ENCODE measurements around the gene BRIP1.
"Not testable (repeated sequence)": the region's sequence is repeated elsewhere in the genome, so short reads cannot be mapped to it uniquely, and the experiment has no call there.

The BRIP1 gene

DNA sequence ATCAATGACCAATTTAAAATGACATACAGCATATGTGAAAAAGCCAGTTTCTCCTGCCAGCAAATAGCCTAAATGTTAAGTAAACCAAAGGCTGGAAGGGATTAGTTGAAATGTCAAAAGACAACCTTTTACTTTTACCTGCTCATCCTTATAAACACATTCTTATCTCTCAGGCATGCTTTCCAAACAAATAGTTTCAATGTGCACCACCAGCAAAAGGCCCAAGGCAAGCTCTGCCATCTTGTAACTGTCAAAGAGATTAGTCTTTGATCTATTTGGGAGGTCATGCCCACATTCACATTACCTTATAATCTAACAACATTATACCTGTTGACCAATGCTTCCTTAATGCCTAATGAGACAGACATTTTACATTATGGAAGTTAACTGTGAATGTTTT is 140.1 kb downstream of the BRIP1 start:
- DNase-seq = no peak

DNA sequence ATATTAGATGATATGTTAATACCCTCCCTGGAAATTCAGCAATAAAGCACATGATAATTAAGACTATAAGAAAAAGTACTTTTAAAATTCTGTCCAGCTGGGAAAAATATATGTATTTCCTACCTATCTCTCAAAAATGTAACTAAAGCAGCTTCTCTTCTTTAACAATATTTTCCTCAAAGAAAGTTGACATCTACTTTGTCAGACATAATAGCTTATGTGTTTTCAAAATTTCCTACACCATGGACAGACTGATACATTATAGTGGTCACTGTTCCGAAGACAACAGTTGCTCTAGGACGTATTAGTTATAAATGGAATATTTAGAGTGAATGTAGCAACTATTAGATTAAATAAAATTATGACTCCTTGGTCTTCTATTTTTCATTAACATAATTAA is 140.9 kb downstream of the BRIP1 start:
- no peak for DNase-seq

DNA sequence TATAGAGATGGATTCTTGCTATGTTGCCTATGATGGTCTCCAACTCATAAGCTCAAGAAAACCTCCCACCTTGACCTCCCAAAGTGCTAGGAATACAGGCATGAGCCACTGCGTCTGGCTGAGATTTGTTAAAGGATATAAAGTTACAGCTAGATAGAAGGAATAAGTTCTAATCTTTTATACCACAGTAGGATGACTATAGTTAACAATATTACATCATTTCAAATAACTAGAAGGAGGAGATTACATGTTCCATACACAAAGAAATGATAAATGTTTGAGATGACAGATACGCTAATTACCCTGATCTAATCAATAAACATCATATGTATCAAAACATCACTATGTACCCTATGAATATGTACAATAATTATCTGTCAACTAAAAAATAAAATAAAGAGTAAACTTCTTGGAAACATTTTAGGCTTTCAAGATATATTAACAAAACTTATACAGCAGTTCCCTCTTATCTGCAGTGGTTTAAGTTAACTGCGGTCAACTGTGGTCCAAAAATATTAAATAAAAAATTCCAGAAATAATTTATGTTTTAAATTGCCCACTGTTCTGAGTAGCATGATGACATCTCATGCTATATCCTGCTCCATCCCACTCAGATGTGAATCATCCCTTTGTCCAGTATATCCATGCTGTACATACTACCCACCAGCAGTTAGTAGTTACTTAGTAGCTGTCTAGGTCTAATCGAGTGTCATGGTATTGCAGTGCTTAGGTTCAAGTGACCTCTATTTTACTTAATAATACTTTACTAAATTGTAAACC is 143.1 kb downstream of the BRIP1 start:
- DNase-seq = no peak

DNA sequence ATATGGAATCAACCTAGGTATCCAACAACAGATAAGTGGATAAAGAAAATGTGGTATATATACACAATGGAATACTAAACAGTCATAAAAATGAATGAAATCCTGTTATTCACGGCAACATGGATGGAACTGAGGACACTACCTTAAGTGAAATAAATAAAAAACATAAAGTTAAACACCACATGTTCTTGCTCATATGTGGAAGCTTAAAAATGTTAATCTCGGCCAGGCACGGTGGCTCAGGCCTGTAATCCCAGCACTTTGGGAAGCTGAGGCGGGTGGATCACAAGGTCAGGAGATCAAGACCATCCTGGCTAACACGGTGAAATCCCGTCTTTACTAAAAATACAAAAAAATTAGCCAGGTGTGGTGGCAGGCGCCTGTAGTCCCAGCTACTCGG is 144.1 kb downstream of the BRIP1 start:
- DNase-seq = not testable (repeated sequence)

DNA sequence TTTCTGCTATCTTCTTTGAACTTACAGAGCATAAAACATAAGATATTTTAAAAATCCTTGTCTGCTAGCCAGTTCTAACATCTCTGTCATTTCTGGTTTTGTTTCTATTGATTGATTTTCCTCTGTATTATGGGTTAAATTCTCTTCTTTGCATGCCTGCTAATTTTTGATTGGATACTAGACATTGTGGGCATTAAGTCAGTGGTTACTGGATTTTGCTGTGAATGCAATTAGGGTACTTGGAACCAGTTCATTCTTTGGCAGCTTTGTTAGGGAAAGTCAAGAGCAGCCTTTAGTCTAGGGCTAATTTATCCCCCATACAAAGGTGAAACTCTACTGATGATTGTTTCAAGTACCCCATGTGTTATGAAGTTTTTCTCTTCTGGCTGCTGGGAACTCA is 145.3 kb downstream of the BRIP1 start:
- no peak for DNase-seq

DNA sequence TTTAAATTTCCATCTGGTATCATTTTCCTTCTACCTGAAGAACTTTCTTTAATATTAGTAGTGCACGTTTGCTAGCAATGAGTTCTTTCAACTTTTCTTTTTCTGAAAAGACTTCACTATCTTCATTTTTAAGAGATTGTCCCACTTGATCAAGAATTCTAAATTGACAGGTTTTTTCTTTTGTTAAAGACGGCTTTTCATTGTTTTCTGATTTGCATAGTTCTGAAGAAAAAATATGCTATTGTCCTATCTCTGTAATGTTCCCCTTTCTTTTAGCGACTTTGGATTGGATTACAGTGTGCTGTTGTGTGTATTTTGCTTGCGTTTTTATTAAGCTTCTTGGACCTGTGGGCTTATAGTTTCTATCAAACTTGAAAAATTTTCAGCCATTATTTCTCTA is 146.0 kb downstream of the BRIP1 start:
- no peak for DNase-seq

DNA sequence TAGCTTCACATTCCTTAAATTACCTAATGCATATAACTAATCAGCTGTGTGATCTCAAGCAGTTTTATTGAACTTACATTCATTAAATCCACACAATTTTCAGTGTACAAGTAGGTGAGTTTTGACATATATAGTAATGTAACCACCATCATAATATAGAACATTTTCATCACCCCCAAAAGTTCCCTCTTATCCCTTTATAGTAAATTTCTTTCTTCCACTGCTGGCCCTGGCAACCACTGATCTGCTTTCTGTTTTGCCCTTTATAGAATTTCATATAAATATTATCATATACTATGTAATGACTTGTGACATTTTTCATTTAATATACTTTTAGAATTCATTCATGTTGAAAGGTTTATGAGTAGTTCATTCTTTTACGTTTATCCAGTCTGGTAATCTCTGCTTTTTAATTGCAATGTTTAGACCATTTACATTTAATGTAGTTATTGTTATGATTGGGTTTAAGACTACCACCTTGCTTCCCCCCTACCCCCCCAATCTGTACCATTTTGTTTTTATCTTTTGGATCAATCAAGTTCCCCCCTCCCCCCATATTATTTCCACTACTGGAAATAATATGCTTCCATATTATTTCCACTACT is 147.0 kb downstream of the BRIP1 start:
- no peak for DNase-seq

DNA sequence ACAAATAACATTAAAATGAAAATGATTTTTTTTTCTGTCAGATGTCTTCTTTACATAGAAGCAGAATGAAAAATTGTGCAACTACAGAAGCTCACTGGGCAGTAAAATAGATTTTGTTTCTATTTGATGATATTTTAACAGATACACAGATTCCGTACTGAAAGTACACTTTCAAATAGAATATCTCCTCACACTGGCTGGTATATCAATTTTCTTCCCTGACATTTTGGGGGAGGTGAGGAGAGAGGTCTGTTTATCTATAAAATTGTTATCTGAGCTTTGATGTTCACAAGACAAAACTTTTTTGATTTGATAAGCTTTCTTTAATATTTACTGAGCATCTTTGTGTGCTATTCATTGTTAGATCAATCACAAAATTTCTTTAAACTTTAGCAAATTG is 148.0 kb downstream of the BRIP1 start:
- DNase-seq = no peak

DNA sequence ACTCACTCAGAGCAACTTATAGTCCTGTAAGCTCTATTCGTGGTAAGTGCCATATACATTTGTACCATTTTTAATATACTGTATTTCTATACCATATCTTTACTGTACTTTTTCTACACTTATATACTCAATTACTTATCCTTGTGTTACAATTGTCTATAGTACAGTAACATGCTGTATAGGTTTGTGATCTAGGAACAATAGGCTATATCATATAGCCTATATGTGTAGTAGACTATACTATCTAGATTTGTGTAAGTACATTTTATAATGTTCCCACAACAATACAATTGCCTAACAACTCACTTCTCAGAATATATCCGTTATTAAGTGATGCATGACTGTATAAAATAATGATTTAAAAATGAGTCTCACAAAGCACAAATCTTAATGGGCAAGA is 149.0 kb downstream of the BRIP1 start:
- no peak for DNase-seq

DNA sequence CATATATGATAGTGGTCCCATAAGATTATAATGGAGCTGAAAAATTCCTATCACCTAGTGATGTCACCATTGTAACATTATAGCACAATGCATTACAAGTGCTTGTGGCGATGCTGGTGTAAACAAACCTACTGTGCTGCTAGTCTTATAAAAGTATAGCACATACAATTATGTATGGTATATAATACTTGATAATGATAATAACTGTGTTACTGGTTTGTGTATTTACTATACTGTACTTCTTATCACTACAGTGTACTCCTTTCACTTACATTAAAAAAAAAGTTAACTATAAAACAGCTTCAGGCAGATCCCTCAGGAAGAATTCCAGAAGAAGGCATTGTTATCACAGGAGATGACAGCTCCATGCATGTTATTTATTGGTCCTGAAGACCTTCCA is 150.3 kb downstream of the BRIP1 start:
- no peak for DNase-seq

DNA sequence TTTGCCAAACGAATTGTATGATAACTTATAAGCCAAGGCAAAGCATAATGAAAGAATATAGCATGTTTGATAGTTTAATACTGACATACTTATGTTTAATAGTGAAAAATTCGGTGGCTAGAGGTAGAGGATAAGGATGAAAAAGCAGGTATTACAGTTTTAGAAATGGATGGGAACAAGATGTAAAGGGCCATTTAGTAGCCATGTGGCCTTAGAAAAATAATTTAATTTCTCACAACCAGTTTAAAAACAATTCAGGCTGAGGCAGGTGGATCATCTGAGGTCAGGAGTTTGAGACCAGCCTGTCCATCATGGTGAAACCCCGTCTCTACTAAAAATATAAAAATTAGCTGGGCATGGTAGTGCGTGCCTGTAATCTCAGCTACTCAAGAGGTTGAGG is 152.8 kb downstream of the BRIP1 start:
- DNase-seq = no peak

DNA sequence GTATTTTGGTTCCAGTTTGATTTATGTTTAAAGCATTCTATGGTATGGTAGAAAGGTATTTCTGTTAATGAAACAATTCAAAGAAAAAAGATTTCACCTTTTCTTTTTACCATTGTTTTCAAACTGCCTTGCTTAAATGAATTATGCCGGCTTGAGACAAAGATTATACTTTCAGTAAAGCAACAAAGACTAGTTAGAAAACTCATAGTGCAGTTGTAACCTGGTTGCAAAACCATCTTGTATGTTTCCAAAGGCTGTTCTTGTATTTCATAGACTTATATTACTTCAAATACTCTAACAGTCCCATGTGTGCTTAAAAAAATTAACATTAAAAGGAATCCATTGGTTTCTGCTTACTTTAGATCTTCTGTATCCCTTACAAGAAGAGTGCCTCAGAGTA is 153.8 kb downstream of the BRIP1 start:
- DNase-seq = no peak

DNA sequence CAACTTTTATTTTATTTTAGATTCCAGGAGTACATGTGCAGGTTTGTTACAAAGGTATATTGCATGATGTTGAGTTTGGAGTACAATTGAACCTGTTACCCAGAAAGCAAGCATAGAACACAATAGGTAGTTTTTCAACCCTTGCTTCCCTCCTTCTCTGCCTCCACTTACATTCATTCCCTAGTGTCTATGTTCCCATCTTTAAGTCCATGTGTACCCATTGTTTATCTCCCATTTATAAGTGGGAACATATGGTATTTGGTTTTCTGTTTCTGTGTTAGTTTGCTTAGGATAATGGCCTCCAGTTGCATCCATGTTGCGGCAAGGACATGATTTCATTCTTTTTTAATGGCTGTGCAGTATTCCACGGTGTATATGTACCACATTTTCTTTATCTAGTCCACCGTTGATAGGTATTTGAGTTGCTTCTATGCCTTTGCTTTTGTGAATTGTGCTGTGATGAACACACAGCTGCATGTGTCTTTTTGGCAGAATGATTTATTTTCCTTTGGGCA is 158.3 kb downstream of the BRIP1 start:
- DNase-seq = no peak

DNA sequence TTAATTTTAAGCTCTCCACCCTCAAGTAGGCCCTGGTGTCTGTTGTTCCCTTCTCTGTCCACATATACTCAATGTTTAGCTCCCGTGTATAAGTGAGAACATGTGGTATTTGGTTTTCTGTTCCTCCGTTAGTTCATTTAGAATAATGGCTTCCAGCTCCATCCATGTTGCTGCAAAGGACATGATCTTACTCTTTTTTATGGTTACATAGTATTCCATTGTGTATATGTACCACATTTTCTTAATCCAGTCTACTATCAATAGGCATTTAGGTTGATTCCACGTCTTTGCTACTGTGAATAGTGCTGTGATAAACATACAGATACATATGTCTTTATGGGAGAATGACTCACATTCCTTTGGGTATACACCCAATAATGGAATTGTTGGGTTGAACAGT is 160.9 kb downstream of the BRIP1 start:
- no peak for DNase-seq

DNA sequence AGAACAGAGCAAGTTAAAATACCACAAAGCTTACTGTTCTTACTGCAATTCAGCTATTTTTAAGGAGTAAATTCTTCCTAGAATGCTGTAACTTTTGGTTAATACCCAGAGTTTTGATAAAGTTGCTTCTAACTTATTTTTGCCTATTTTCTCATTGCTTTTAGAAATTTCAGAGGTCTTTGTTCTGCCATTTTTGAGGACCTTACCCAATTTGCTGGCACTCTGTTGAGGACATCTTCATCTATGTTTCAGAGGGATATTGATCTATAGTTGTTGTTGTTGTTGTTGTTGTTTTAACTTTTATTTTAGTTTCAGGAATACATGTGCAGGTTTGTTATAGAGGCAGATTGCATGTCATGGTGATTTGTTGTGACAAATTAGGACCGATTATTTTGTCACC is 161.3 kb downstream of the BRIP1 start:
- no peak for DNase-seq

DNA sequence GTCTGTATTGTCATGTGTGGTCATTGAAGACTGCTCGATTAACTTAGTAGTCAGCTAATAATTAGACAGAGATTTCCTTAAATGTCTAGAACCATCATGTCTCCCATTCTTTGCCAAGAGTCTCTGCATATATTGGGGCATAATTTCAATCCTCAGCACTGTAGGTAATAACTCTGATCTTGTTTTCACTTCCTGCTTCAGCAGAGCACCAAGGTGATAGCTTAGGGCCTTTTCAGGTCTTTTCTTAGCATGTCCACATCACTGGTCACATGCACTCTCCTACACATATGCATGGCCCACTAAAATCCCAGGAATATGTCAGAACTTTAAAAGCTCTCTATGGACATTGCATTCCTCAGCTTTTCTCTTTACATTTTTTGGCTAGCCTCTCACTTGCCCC is 162.0 kb downstream of the BRIP1 start:
- no peak for DNase-seq

DNA sequence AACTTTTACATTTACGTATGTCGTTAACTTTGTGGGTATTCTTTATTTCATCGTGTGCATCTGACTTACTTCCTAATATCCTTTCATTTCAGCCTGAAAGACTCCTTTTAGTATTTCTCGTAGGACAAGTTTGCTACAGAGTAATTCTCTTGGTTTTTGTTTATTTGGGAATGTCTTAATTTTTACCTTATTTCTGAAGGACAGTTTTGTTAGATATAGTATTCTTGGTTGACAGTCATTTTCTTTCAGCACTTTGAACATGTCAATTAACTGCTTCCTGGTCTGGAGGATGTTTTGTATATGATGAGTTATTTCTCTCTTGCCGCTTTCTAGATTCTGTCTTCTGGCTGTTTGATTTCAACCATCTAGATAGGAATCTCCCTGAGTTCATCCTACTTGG is 163.1 kb downstream of the BRIP1 start:
- DNase-seq = no peak

DNA sequence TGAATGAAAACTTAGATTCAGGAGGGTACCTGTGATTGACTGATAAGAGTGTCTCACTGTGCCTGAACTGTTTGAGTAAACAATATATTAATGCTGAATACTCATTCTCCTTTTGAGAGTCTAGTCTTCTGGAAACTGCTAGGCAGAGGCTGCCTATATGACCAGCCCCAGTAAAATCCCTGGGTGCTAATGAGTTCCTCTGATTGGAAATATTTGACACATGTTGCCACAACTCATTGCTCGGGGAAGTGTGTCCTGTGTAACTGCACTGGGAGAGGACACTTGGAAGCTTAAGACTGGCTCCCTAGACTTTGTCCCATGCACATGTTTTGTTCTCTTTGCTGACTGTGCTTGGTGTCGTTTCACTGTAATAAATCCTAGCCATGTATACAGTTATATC is 163.6 kb downstream of the BRIP1 start:
- DNase-seq = no peak

DNA sequence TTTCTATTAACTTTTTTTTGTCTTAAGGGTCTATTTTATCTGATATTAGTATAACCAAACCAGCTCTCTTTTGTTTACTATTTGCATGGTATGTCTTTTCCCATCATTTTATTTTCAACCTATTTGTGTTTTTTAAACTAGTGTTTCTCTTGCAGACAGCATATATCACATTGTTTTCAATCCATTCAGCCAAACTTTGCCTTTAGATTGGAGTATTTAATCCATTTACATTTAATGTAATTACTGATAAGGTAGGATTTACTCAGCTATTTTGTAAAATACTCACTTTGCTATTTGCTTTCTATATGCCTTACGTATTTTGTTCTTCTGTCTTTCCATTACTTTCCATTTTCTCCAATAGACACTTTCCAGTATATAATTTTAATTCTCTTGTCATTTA is 164.3 kb downstream of the BRIP1 start:
- DNase-seq = no peak

DNA sequence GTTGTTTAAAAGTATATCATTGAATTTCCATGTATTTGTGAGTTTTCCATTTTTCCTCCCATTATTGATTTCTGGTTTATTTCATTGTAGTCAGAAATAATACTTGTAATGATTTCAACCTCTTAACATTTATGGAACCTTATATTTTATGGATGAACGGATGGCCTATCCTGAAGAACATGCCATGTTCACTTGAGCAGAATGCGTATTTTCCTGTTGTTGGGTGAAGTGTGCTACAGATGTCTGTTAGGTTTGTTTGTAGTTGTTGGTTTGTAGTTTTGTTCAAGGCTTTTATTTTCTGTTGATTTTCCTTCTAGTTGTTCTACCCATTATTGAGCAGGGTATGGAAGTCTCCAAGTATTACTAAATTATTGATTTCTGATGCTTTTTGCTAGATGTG is 165.1 kb downstream of the BRIP1 start:
- no peak for DNase-seq

DNA sequence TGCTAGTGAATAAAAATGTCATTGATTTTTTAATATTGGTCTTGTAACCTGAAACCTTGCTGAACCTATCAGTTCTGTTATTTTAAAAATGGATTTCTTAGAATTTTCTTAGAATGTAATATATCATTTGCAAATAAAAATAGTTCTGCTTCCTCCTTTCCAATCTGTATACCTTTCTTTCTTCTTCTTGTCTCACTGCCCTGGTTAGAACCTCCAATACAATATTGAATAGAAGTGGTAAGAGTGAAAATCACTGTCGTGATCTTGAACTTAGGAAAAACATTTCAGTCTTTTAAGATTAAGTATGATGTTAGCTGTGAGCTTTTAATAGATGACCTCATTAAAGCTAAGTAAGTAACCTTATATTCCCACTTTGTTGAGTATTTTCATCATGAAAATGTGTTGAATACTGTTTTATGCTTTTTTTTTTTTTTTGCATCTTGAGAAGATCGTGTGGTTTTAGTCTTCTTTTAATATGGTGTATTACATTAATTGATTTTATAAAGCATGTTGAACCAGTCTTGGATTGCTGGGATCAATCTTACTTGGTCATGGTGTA is 167.5 kb downstream of the BRIP1 start:
- no peak for DNase-seq

DNA sequence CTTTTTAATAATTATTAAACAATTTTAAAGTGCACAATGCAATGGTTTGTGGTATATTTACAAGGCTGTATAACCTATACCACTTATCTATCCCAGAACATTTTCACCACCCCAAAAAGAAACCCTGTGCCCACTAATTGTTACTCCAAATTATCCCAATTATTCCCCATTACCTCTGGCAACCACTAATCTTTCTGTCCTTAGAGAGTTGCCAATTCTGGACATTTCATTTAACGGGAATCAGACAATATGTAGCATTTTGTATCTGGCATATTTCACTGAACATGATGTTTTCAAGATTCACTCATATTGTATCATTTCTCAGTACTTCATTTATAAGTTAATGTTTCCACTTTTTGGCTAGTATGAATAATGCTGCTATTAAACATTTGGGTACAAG is 169.2 kb downstream of the BRIP1 start:
- no peak for DNase-seq

DNA sequence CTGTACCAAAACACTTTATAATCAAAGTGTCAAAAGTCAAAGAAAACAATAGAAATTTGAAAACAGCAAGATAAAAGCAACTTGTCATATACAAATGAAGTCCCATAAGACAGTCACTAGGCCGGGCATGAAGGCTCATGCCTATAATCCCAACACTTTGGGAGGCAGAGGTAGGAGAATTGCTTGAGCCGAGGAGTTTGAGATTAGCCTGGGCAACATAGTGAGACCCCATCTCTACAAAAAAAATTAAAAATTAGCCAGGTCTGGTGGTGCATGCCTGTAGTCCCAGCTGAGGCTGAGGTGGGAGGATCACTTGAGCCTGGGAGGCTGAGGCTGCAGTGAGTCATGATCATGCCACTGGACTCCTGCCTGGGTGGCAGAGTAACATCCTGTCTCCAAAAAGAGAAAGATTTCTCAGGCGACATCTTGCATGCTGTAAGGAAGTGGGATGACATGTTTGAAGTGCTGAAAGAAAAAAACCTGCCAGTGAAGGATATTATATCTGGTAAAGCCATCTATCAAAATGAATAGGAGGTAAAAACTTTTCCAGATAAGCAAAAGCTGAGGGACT is 173.6 kb downstream of the BRIP1 start:
- DNase-seq = no peak

DNA sequence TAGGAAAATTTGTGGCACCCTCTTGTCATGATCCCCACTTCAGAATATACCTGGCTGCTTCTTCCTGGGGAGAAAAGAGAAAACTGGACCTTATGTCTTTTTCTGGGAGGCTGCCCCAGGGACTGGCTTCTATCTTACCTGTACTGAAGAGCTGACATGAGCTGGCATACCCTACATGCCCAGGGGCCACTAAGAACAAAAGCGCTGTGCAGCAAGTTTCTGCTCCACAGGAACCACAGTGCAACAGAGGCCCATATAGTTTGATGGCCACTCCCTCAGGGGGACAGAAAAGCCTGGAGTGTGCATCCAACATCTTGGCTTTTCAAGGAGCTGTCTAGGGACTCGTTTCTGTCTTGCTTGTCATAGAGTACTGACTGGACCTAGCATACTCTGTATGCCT is 175.6 kb downstream of the BRIP1 start:
- DNase-seq = no peak
